K562 (cell line): ENCODE measurements around the gene RHEX. TPM values are rescaled to one million over a fixed set of nuclear protein-coding genes. Genes with fewer than 3 reads are reported as not detected.

Experiments used
- ATAC-seq: fragments of 200-7000 bp; cut with Tn5 transposase; 3 replicates; pipeline ENCODE4 v1.9.1; 2020; ENCODE audit warnings: moderate library complexity
- BruUV-seq: library from RNA; stranded (reverse); fragments of 400-500 nt; replicated peaks from 2 replicates; lab custom pipeline; 2021; lab: Mats Ljungman, UMichigan
- CTCF ChIA-PET: fragments of 300-600 bp; formaldehyde crosslinking; extraction: SDS; loops from one replicate; lab custom pipeline; 2021; ENCODE audit warnings: low intra/inter-chr PET ratio; lab: Yijun Ruan, JAX
- POLR2A ChIA-PET: fragments of 300-600, 350-650 bp; sonication (Branson Sonifier 250); formaldehyde crosslinking; extraction: SDS; loops from one replicate; lab custom pipeline; 2021; ENCODE audit warnings: antibody characterized with exemption, inconsistent platforms; lab: Yijun Ruan, JAX
- DNase-seq, 4 experiments: peaks; one replicate each; pipeline versions ENCODE4 v3.0.0 to v3.0.0-alpha.2; 2011 to 2018; ENCODE audit warnings: low spot score in 3 of 4, mixed read lengths in 3 of 4; ENCODE audit errors: extremely low read depth in 1 of 4
- FAIRE-seq: peaks from 2 replicates; lab custom pipeline; 2011; peaks lifted over from hg19 to GRCh38; lab: Jason Lieb, UNC
- H2AFZ ChIP-seq: 2 replicates; pipeline ENCODE4 v1.6.0; 2011; ENCODE audit warnings: low read depth, low read length, control low read depth, inconsistent platforms
- H3K27ac ChIP-seq: fragments of 200-600 bp; 3 replicates; pipeline ENCODE4 v1.8.0; 2011; ENCODE audit warnings: low read depth, mild to moderate bottlenecking, control low read depth, inconsistent platforms, low read length, moderate library complexity, mixed read lengths; ENCODE audit errors: extremely low read depth
- H3K27me3 ChIP-seq, 2 experiments: fragments of 300-600 bp in 1 of 2; 2 replicates in 1 of 2; 3 replicates in 1 of 2; pipeline versions ENCODE4 v1.6.0 to v1.8.0; 2011; ENCODE audit warnings: inconsistent platforms in 2 of 2, low read length in 2 of 2, mild to moderate bottlenecking in 1 of 2, mixed read lengths in 1 of 2, moderate library complexity in 1 of 2; ENCODE audit not compliant: control insufficient read depth in 2 of 2, insufficient read depth in 2 of 2
- H3K36me3 ChIP-seq: fragments of 300-600 bp; 3 replicates; pipeline ENCODE4 v1.8.0; 2011; ENCODE audit warnings: mild to moderate bottlenecking, low read length, inconsistent platforms; ENCODE audit not compliant: control insufficient read depth, insufficient read depth
- H3K4me1 ChIP-seq, 2 experiments: fragments of 200-600 bp in 1 of 2; replicated peaks in 1 of 2; 2 replicates in 1 of 2; 3 replicates in 1 of 2; pipeline versions ENCODE4 v1.5.1 to v1.8.0; 2011; ENCODE audit warnings: inconsistent platforms in 2 of 2, low read length in 2 of 2, mild to moderate bottlenecking in 1 of 2, mixed read lengths in 1 of 2, moderate library complexity in 1 of 2; ENCODE audit not compliant: control insufficient read depth in 2 of 2, insufficient read depth in 2 of 2
- H3K4me2 ChIP-seq: 2 replicates; pipeline ENCODE4 v1.6.1; 2011; ENCODE audit warnings: low read length, control low read depth, inconsistent platforms, mixed read lengths; ENCODE audit not compliant: insufficient read depth
- H3K4me3 ChIP-seq: fragments of 200-600 bp; sonication (generic), shearing (Covaris generic); 2 replicates; pipeline ENCODE4 v1.5.1; 2016; ENCODE audit warnings: control low read depth, inconsistent platforms
- H3K79me2 ChIP-seq: fragments of 200-600 bp; 3 replicates; pipeline ENCODE4 v1.8.0; 2011; ENCODE audit warnings: low read length, inconsistent platforms; ENCODE audit not compliant: control insufficient read depth, insufficient read depth
- H3K9ac ChIP-seq, 2 experiments: 2 replicates each; pipeline versions ENCODE4 v1.6.0 to v1.6.1; 2011; ENCODE audit warnings: low read depth in 2 of 2, low read length in 2 of 2, control low read depth in 1 of 2, inconsistent platforms in 1 of 2, mild to moderate bottlenecking in 1 of 2, mixed read lengths in 1 of 2; ENCODE audit not compliant: insufficient read depth in 1 of 2
- H3K9me1 ChIP-seq: one replicate; pipeline ENCODE4 v1.6.0; 2011; ENCODE audit warnings: inconsistent platforms, mild to moderate bottlenecking, low read length, moderate library complexity; ENCODE audit not compliant: control insufficient read depth, insufficient read depth
- H3K9me3 ChIP-seq: replicated peaks from 2 replicates; pipeline ENCODE4 v1.5.1; 2011; ENCODE audit warnings: low read depth, low read length, inconsistent platforms; ENCODE audit not compliant: control insufficient read depth, insufficient read depth
- H4K20me1 ChIP-seq: replicated peaks from 2 replicates; pipeline ENCODE4 v1.6.1; 2011; ENCODE audit warnings: low read length, inconsistent platforms, mixed read lengths; ENCODE audit not compliant: control insufficient read depth, insufficient read depth
- ADNP ChIP-seq: fragments of 200-800 bp; sonication (Bioruptor generic); IDR thresholded peaks from 2 replicates; pipeline ENCODE4 v1.6.1; 2016; ENCODE audit warnings: missing genetic modification characterization, missing compliant biosample characterization
- BCOR ChIP-seq: fragments of 450-650 bp; IDR thresholded peaks from 2 replicates; pipeline ENCODE4 v1.6.1; 2016
- CHD4 ChIP-seq: fragments of 200-600 bp; sonication (generic); IDR thresholded peaks from 3 replicates; pipeline ENCODE4 v1.6.1; 2012; ENCODE audit warnings: low read depth, mild to moderate bottlenecking, mixed read lengths, low read length, inconsistent platforms; ENCODE audit not compliant: insufficient read depth, insufficient replicate concordance, poor library complexity, severe bottlenecking
- HDAC2 ChIP-seq: fragments of 450-650 bp; IDR thresholded peaks from 2 replicates; pipeline ENCODE4 v1.6.1; 2016; ENCODE audit warnings: mild to moderate bottlenecking
- KDM1A ChIP-seq, 2 experiments: fragments of 450-650 bp; IDR thresholded peaks; 2 replicates each; pipeline ENCODE4 v1.6.1; 2016; ENCODE audit warnings: mild to moderate bottlenecking in 2 of 2
- MTA2 ChIP-seq: fragments of 450-650 bp; IDR thresholded peaks from 2 replicates; pipeline ENCODE4 v1.6.1; 2016; ENCODE audit warnings: low read depth
- RBM25 ChIP-seq: fragments of 200-400 bp; formaldehyde crosslinking; IDR thresholded peaks from 2 replicates; pipeline ENCODE4 v1.6.1; 2018; ENCODE audit warnings: low read length, low read depth, moderate library complexity; ENCODE audit not compliant: severe bottlenecking
- RCOR1 ChIP-seq, 2 experiments: IDR thresholded peaks; 2 replicates each; pipeline ENCODE4 v1.6.1; 2012; ENCODE audit warnings: low read depth in 2 of 2, low read length in 2 of 2, borderline replicate concordance in 1 of 2, improper control_type of control experiment in 1 of 2
- ZBTB17 ChIP-seq: fragments of 450-650 bp; formaldehyde crosslinking; IDR thresholded peaks from 2 replicates; pipeline ENCODE4 v1.4.0; 2020; ENCODE audit warnings: mild to moderate bottlenecking
- ZNF316 ChIP-seq: fragments of 450-650 bp; IDR thresholded peaks from 2 replicates; pipeline ENCODE4 v1.6.1; 2016
- WGBS: fragments of 100-300 bp; shearing (Covaris generic); methylation state at CpG from one replicate; pipeline ENCODE4 v1.1.6; 2016; ENCODE audit warnings: low coverage, mixed read lengths; ENCODE audit not compliant: insufficient coverage; ENCODE audit errors: missing lambda C conversion rate; 5-methylcytosine and 5-hydroxymethylcytosine counted together
- in situ Hi-C: fragments of 300-500 bp; cut with MboI; formaldehyde crosslinking; loops from 4 replicates; pipeline ENCODE4 v1.15.0; 2018; ENCODE audit warnings: inconsistent platforms, mixed read lengths
- intact Hi-C: fragments of 100-400 bp; cut with micrococcal nuclease; formaldehyde crosslinking; loops from 2 replicates; pipeline ENCODE4 v1.14.2; 2022
- polyA plus RNA-seq, 8 experiments: library from polyadenylated mRNA; depleted of rRNA in 4 of 8; stranded (reverse) in 5 of 8; unstranded in 3 of 8; fragments of >200 nt; fragmentation: Nextera tagmentation in 2 of 8; fragmentation: Illumina TruSeq in 1 of 8; extraction: Ambion mirVana in 2 of 8; extraction: Trizol in 1 of 8; gene quantifications; 2 replicates each; pipeline versions ENCODE4 v1.2.1 to v1.2.3, GENCODE V29; 2011 to 2014; ENCODE audit warnings: inconsistent platforms in 1 of 8, missing spikeins in 1 of 8
- total RNA-seq, 7 experiments: library from RNA; depleted of rRNA in 6 of 7; stranded (reverse); fragments of >200 nt in 6 of 7; fragmentation: Illumina TruSeq in 2 of 7; extraction: Trizol in 2 of 7; gene quantifications; 2 replicates each; pipeline versions ENCODE4 v1.2.1 to v1.2.3, GENCODE V29; 2011 to 2021; ENCODE audit warnings: low replicate concordance in 1 of 7
- TF ChIP-seq, protein P1 (sequence below): fragments of 450-650 bp; IDR thresholded peaks from 2 replicates; pipeline ENCODE4 v1.6.1; 2016
- TF ChIP-seq, protein P2 (sequence below): sonication (generic); formaldehyde crosslinking; IDR thresholded peaks from 2 replicates; pipeline ENCODE4 v1.8.1; 2023; ENCODE audit warnings: mild to moderate bottlenecking, missing genetic modification reagents

RHEX gene
- total and polyA plus RNA-seq, 9 of the 15 experiments (the other 6 are each of a cell fraction or from before 2014, with no cell fraction given) = not detected

DNA sequence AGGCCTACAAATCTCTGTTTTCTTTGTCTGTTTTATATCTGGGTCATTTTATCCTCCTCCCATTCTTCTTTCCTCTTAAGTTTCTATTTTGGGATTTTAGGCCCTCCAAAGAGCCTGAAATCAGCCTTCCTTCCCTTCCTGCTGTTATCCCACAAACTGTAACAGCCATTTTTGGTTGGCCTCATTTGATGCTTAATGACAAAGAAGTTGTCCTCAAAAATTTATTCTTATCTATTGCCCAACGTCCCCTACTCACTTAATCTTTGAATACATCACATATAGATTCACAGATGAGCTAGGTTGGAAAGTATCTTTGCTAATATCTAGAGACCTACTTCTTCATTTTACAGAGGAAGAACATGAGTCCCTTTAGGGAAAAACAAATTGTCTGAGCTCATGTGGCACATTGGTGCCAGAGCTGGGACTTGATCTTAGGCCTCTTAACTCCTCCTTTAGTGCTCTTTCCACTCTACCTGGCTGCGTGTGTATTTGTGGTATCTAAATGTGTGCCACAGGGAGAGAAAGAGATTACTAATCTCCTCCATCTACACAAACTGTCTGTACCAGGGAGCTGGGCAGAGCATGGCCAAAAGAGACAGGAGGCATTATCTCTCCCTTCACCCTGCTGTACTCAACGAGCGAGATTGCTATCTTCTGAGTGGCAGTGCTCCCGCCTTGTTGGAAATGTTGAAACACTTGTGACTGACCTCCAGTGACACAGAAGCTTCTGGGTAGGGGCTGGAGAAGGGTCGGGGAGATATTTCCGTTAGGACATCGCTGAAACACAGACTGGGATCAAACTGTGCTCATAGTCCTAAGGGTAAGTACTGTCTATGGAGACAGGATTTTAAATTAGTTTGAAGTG lies 30.1 kb downstream of the RHEX start (continued):
- TF ChIP-seq, protein P1, sequence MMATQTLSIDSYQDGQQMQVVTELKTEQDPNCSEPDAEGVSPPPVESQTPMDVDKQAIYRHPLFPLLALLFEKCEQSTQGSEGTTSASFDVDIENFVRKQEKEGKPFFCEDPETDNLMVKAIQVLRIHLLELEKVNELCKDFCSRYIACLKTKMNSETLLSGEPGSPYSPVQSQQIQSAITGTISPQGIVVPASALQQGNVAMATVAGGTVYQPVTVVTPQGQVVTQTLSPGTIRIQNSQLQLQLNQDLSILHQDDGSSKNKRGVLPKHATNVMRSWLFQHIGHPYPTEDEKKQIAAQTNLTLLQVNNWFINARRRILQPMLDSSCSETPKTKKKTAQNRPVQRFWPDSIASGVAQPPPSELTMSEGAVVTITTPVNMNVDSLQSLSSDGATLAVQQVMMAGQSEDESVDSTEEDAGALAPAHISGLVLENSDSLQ = peak; percentile 35
- TF ChIP-seq MTA2 (no peak), ZNF316 (no peak)

DNA sequence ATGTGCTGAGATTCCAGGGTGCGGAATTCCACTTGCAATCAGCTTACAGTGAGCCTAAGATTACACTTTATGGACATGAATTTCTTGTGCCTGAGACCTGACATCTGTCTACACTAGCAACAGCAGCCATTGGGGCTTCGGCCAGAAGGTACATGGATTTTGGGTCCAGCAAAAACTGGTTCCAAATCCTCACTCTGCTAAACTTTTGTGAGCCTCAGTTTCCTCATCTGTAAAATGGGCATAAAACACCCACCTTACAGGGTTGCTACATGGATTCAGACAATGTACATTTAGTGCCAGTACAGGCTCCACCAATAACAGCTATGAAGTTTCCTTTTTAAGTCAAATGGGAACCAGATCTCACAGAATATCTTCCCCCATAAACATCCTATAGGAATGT lies 30.8 kb downstream of the RHEX start:
- CTCF ChIA-PET = no interaction called here
- Histone ChIP-seq H3K36me3 (no peaks in the 10 kb centered on the region), H3K4me1 (no peaks in the 10 kb centered on the region), H2AFZ (no peak overlapping the region), H3K4me3 (no peak overlapping the region), H3K79me2 (no peaks in the 10 kb centered on the region), H3K9me1 (no peaks in the 10 kb centered on the region), H3K9ac (no peak overlapping the region), H3K4me2 (no peak overlapping the region), H3K27me3 (peaks cover 19 to 31% of the 10 kb centered on the region in 2 experiments), H3K27ac (no peak overlapping the region), H4K20me1 (no peaks in the 10 kb centered on the region; the same call in 1 of the 2 replicates), H3K9me3 (no peaks in the 10 kb centered on the region)
- TF ChIP-seq KDM1A (IDR thresholded peaks at IDR 0.05) (peak; percentile 55 to 65; a peak in 2 of 4 replicates), ZBTB17 (CRISPR knock-in tag) (no peak), HDAC2 (peak; percentile 22; the same call in 1 of the 2 replicates), RCOR1 (IDR thresholded peaks at IDR 0.05; ENCODE audit: borderline replicate concordance in 1 of 2, low read depth in 2 of 2, low read length in 2 of 2) (peak in 1 of 2 experiments; percentile 47; a peak in 1 of 4 replicates), BCOR (peak; percentile 87), RBM25 (peak; percentile 94), ADNP (tag) (peak; percentile 94), CHD4 (peak; percentile 95)
- TF ChIP-seq, protein P2, sequence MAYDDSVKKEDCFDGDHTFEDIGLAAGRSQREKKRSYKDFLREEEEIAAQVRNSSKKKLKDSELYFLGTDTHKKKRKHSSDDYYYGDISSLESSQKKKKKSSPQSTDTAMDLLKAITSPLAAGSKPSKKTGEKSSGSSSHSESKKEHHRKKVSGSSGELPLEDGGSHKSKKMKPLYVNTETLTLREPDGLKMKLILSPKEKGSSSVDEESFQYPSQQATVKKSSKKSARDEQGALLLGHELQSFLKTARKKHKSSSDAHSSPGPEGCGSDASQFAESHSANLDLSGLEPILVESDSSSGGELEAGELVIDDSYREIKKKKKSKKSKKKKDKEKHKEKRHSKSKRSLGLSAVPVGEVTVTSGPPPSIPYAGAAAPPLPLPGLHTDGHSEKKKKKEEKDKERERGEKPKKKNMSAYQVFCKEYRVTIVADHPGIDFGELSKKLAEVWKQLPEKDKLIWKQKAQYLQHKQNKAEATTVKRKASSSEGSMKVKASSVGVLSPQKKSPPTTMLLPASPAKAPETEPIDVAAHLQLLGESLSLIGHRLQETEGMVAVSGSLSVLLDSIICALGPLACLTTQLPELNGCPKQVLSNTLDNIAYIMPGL (CRISPR knock-in tag) = no peak
- intact Hi-C loops (no loop called here), in situ Hi-C loops (no loop called here)
- WGBS = 2% methylated on average over 2 of the region's 2 CpGs
- ATAC-seq = no peak
- DNase-seq = no peak
- POLR2A ChIA-PET = interaction anchor here (0.9 kb wide), 1 partner anchor 13 kb away, joined by 3 read pairs; no protein-coding TSS in a partner anchor
- BruUV-seq = no TSS peak
- FAIRE-seq = no peak
